Neural progenitor cell (in vitro differentiated cells): ENCODE measurements around the gene GADD45B.

Experiments
- EZH2 ChIP-seq: fragments of 200-600 bp; sonication (generic); IDR thresholded peaks from 2 replicates; pipeline ENCODE4 v1.6.1; 2017; ENCODE audit warnings: antibody characterized with exemption, mild to moderate bottlenecking, moderate library complexity
- EZH2phosphoT487 ChIP-seq: fragments of 200-600 bp; sonication (generic); IDR thresholded peaks from 2 replicates; pipeline ENCODE4 v1.6.1; 2017; ENCODE audit warnings: antibody characterized with exemption
- TF ChIP-seq, protein P1 (sequence below): fragments of 200-600 bp; sonication (generic); IDR thresholded peaks from 2 replicates; pipeline ENCODE4 v1.5.1; 2017; ENCODE audit warnings: antibody characterized with exemption, mild to moderate bottlenecking

DNA sequence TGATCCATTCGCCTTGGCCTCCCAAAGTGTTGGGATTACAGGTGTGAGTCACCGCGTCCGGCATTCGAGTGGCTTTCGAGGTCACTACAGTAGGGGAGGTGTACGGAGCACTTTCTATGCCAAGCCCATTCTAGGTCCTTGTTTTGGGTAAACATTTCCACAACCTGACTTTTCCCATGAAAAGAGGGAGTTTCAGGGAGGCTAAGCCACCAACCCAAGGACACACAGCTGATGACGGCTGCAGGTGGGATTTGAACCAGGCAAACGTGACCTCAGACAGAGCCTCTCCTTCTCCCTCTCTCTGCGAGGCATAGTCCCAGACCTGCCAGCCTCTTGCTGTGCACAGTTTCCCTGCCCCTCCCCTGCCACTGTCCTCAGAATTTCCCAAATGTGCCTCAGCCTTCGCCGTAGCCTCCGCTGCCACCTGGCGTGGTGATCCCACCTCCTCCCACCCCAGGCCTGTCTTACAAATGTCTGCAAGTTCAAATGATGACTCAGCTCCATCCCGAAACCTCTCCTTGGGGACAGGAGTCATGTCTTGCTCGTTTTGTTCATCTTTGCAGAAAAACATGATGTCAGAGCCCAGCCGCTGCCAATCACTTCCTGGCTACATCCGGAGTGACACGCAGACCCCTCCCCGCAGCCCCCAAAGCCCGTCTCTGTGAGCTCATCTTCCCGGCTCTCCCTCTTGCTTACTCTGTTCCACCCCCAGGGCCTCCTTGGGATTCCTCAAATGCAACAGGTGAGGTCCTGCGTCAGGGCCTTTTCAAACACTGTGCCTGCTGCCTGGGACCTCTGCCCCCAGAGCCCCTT lies 6.6 kb upstream of the GADD45B start:
- TF ChIP-seq, protein P1, sequence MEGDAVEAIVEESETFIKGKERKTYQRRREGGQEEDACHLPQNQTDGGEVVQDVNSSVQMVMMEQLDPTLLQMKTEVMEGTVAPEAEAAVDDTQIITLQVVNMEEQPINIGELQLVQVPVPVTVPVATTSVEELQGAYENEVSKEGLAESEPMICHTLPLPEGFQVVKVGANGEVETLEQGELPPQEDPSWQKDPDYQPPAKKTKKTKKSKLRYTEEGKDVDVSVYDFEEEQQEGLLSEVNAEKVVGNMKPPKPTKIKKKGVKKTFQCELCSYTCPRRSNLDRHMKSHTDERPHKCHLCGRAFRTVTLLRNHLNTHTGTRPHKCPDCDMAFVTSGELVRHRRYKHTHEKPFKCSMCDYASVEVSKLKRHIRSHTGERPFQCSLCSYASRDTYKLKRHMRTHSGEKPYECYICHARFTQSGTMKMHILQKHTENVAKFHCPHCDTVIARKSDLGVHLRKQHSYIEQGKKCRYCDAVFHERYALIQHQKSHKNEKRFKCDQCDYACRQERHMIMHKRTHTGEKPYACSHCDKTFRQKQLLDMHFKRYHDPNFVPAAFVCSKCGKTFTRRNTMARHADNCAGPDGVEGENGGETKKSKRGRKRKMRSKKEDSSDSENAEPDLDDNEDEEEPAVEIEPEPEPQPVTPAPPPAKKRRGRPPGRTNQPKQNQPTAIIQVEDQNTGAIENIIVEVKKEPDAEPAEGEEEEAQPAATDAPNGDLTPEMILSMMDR = no peak
- no peak for TF ChIP-seq EZH2phosphoT487
- no peak for TF ChIP-seq EZH2
